ENCODE results near the gene SERPINB8.

- TF ChIP-seq ZBTB7A (IDR thresholded peaks at IDR 0.05; ENCODE audit: low read depth) = no peak
- no peak for TF ChIP-seq EP300 (IDR thresholded peaks at IDR 0.05; ENCODE audit: borderline replicate concordance)
- TF ChIP-seq EGR1 (IDR thresholded peaks at IDR 0.05) = no peak
- no peak for TF ChIP-seq YY1 (IDR thresholded peaks at IDR 0.05; ENCODE audit: low read depth)
- no peak for TF ChIP-seq MAX (IDR thresholded peaks at IDR 0.05)
- no peak for TF ChIP-seq CEBPB (IDR thresholded peaks at IDR 0.05)
- TF ChIP-seq REST (IDR thresholded peaks at IDR 0.05; ENCODE audit: low read depth) = no peak
Measured at GRCh38 chr18:64017870-64018269, 48.0 kb downstream of the SERPINB8 start.
